GM18907 (cell line): ENCODE data around the gene SH2D3C.

ENCODE experiments used
- ATAC-seq: cut with Tn5 transposase; IDR thresholded peaks from one replicate; pipeline ENCODE4 v1.9.1; 2021; ENCODE audit warnings: mild to moderate bottlenecking, moderate library complexity; ENCODE audit not compliant: unreplicated experiment

SH2D3C gene

GRCh38 chr9:127703289-127703946 is 75.0 kb downstream of the SH2D3C start:
- ATAC-seq = no peak

DNA sequence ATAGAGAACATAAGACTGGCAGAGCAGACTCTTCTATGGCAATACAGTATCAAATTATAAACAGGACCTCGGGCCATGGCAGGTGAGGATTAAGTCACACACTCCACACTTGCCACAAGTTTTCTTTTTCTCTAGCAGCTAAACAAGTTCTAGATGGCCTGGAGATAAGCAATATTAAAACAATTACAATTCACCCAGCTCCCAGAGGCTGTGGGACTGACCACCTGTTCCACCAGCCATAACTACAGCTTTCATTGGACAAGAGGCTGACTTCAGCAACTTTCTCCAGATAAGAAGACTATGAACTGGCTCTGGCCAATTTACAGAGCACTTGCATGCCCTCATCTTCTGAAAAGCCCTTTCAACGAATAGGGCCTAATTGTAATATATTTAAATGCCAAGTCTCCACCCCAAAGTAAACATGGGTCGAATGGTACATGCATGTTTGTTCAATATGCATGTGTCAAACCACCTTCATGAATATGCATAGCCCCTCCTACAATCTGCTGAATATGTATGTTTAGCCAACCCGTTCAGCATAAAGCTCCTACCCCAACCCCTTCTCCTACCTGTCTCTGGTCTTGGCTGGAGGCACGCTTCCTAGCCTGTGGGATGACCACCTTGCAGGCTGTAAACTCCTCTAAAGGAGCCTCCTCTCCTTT is 77.7 kb downstream of the SH2D3C start:
- no peak for ATAC-seq

GRCh38 chr9:127700140-127700539 is 78.3 kb downstream of the SH2D3C start:
- ATAC-seq = no peak

DNA sequence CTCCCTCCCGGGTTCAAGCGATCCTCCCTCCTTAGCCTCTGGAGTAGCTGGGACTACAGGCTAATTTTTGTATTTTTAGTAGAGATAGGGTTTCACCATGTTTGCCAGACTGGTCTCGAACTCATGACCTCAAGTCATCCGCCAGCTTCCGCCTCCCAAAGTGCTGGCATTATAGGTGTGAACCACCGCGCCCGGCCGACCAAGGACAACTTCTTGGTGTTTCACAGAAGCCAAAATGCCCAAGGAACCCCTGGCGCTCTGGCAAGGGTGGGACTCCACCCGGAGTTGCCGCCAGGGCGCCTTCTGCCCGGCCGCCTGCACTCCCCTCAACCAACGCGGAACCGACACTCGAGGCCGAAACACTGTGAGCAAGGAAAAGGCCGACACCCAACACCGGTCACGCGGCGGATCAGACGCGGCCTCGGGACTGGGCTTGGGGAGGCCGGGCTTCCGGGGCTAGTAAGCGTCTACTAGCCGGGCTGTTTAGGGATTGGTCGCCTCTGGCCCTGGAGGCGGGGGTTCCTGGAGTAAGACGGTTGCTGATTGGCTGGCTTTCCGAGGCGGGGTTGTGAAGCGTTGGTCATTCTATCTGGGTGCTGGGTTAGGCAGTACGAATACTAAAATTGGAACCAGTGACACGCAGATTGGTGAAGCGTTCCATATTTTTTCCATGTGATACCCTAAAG is 79.3 kb downstream of the SH2D3C start:
- ATAC-seq = peak; percentile 94

GRCh38 chr9:127698386-127698785 is 80.1 kb downstream of the SH2D3C start:
- no peak for ATAC-seq

DNA sequence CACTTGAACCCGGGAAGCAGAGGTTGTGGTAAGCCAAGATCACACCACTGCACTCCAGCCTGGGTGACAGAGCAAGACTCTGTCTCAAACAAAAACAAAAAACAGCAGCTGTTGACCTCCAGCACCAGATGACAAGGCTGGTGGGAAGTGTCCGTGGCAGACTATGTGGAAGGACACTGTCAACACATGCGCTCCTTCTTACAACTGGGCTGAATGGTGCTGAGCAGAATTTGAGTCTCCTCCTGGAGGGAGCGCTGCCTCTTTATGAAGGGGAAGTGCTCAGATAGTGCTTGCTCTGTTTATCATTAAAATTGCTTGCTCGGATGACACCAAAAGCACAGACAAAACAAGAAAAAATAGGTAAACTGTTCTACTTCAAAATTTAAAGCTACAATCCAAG is 80.9 kb downstream of the SH2D3C start:
- ATAC-seq = no peak

DNA sequence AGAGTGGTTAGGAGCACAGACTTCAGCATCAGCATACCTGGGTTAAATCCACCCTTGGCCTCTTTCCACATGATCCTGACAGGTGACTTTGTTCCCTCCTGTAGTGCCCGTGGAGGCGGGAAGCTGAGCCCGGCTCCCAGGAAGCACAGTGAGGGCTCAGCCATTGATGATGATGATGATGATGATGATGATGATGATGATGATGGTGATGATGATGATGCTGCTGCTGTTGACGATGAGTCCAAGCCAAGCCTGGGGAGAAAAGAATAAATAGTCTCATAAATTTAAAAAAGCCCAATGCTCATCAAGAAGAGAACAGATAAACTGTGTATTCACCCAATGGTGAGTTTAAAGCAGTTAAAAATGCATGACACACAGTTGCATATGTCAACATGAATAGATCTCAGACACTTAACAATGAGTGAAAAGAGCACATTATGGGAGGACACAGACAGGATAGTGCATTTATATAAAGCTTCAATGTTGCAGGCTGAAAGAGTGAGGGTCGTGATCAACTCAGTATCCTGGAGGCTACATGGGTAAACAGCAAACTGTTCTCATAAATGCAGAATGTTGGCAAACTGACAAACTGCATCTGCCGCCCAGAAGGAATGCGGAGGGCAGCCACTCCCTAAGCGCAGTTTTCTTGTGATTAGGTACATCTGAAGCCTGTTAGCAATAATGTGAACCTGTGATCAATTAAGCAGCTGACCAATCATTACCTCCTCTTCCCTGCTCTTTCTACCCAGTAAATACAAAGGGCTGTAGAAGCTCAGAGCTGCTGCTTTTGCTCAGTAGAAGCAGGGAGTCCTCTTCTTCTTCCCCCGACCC is 83.4 kb downstream of the SH2D3C start:
- ATAC-seq = no peak

DNA sequence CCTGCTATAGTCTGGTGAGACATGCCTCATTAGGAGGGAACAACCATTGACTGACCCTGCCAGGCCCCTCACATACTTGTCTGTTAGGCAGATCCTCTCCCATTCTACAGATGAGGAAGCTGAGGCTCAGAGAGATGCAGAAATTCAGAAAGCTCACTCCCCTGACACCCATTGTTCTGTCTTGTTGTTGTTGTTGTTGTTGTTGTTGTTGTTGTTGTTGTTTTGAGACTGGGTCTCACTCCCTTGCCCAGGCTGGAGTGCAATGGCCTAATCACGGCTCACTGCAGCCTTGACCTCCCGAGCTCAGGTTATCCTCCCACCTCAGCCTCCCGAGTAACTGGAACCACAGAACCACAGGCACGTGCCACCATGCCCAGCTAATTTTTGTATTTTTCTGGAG is 84.8 kb downstream of the SH2D3C start:
- ATAC-seq = no peak

DNA sequence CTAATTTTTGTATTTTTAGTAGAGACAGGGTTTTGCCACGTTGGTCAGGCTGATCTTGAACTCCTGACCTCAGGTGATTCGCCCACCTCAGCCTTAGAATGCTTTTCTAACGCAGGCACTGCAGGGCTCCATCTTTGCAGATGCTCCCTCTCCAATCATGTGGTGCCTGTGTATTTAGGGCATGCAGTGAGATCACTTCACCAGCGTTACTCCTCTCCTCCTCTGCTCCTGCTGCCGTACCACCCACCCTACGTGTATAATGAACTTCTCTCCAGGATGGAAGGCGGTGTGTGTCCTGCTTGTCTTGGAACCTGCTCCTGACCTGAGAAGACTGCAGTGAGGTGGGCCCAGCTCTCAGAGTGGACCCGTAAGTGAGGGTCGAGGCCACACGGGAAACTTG is 85.3 kb downstream of the SH2D3C start:
- ATAC-seq = no peak

GRCh38 chr9:127692071-127692470 is 86.4 kb downstream of the SH2D3C start:
- ATAC-seq = no peak

- ATAC-seq = no peak
Observed at GRCh38 chr9:127690735-127691134, 87.7 kb downstream of the SH2D3C start.

- no peak for ATAC-seq
Observed at GRCh38 chr9:127689329-127690000, 89.0 kb downstream of the SH2D3C start.
